IMR-90 (cell line): ENCODE results near the gene C22orf39.

ENCODE experiments used
- BHLHE40 ChIP-seq: fragments of 150-350 bp; IDR thresholded peaks from 2 replicates; pipeline ENCODE4 v1.6.1; 2016; ENCODE audit warnings: mild to moderate bottlenecking, low read depth, low read length
- CEBPB ChIP-seq: IDR thresholded peaks from 2 replicates; pipeline ENCODE4 v1.6.1; 2012; ENCODE audit warnings: low read depth, low read length, improper control_type of control experiment
- CHD1 ChIP-seq: IDR thresholded peaks from 2 replicates; pipeline ENCODE4 v1.6.1; 2012; ENCODE audit warnings: low read depth, low read length, improper control_type of control experiment
- CTCF ChIP-seq: conservative IDR thresholded peaks from 2 replicates; pipeline ENCODE4 v1.5.1; 2012; ENCODE audit warnings: mild to moderate bottlenecking, low read depth, low read length, improper control_type of control experiment
- MAFK ChIP-seq: IDR thresholded peaks from 2 replicates; pipeline ENCODE4 v1.6.1; 2012; ENCODE audit warnings: low read depth, low read length, improper control_type of control experiment
- MAZ ChIP-seq: IDR thresholded peaks from 2 replicates; pipeline ENCODE4 v1.6.1; 2012; ENCODE audit warnings: low read depth, mild to moderate bottlenecking, low read length, improper control_type of control experiment, moderate library complexity, borderline replicate concordance
- MXI1 ChIP-seq: IDR thresholded peaks from 2 replicates; pipeline ENCODE4 v1.6.1; 2012; ENCODE audit warnings: low read depth, mild to moderate bottlenecking, low read length, moderate library complexity, borderline replicate concordance
- NFE2L2 ChIP-seq: fragments of 150-350 bp; IDR thresholded peaks from 2 replicates; pipeline ENCODE4 v1.6.1; 2016; ENCODE audit warnings: low read depth, mild to moderate bottlenecking, low read length
- POLR2A ChIP-seq: IDR thresholded peaks from 2 replicates; pipeline ENCODE4 v1.6.1; 2012; ENCODE audit warnings: mild to moderate bottlenecking, low read depth, low read length
- RAD21 ChIP-seq: IDR thresholded peaks from 2 replicates; pipeline ENCODE4 v1.6.1; 2012; ENCODE audit warnings: low read length, improper control_type of control experiment
- RCOR1 ChIP-seq: IDR thresholded peaks from 2 replicates; pipeline ENCODE4 v1.6.1; 2012; ENCODE audit warnings: mild to moderate bottlenecking, low read length, improper control_type of control experiment; ENCODE audit not compliant: insufficient replicate concordance
- RFX5 ChIP-seq: IDR thresholded peaks from 2 replicates; pipeline ENCODE4 v1.8.0; 2012; ENCODE audit warnings: low read depth, mild to moderate bottlenecking, low read length, moderate library complexity
- SMC3 ChIP-seq: fragments of 150-350 bp; IDR thresholded peaks from 2 replicates; pipeline ENCODE4 v1.6.1; 2016; ENCODE audit warnings: low read depth, mild to moderate bottlenecking, antibody characterized with exemption, low read length, moderate library complexity
- USF2 ChIP-seq: fragments of 150-350 bp; IDR thresholded peaks from 2 replicates; pipeline ENCODE4 v1.6.1; 2017; ENCODE audit warnings: mild to moderate bottlenecking, antibody characterized with exemption, low read length, low read depth

- TF ChIP-seq CEBPB (no peak), POLR2A (no peak), CTCF (no peak; the same call in 1 of the 2 replicates), RAD21 (no peak), SMC3 (no peak), USF2 (no peak), MAZ (no peak), RFX5 (no peak), MXI1 (no peak), RCOR1 (no peak), NFE2L2 (no peak), CHD1 (no peak), MAFK (no peak), BHLHE40 (no peak)
Measured at GRCh38 chr22:19473578-19473977, 26.1 kb upstream of the C22orf39 start.
